ENCODE measurements around the gene TMEM255B.

Gene TMEM255B

DNA sequence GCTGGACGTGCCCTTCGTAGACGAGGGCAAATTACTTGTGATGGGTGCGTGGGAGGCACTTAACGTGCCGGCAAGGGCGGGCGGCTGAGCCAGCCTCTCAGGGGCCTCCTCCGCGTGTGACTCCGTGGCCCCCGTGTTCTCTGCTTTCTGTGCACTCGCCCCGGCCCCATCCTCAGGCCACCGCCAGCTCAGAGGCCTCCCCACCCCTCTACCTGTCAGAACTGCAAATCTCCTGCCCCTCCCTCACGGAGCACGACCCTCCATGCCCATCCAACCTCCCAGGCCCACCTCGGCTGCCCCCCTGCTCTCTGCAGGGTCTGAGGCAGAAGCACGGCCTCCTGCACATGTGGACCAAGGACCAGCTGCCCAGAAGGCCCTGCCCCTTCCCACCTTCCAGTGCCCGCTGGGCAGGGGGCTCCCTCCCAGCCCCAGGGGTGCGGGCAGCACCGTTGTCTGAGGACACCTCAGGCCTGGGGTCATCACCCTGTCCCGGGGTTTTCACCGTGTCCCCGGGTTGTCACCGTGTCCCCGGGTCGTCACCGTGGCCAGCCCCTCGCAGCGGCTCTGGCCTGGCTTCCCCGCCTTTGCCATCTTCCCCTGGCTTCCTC lies 44.5 kb downstream of the TMEM255B start:
- TF ChIP-seq GATA2 (IDR thresholded peaks at IDR 0.05; ENCODE audit: low read depth, low read length) (no peak), GATA3 (IDR thresholded peaks at IDR 0.05; ENCODE audit: low read depth, low read length) (no peak)

DNA sequence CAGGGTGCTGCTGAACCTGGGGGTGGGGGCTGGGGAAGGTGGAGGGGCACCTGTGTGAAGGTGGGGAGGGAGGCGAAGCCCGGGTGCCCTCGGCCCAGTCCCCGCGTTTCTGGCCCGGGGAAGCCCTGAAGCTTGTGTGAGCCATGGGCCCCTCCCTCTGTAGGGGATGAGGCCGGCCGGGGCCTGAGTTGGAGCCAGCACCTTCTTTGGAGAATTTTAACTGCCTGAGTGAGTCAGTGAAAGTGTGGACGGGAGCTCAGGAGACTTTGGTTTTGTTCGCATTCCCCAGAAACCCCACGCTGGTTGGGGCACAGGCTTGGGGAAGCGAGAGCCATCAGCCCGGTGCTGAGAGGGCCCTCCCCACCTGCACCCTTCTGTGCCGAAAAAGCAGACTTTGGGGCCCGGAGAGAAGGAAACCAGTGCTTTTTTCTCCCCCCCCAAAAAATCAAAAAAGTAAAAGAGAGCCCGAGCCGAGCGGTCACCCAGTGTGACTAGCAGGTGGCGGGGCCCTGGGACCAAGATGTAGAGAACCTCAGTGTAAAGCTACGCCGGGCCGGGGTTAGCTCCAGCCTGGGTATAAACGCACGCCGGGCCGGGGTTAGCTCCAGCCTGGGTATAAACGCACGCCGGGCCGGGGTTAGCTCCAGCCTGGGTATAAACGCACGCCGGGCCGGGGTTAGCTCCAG lies 45.1 kb downstream of the TMEM255B start:
- TF ChIP-seq GATA3 (IDR thresholded peaks at IDR 0.05; ENCODE audit: low read depth, low read length) (no peak), GATA2 (IDR thresholded peaks at IDR 0.05; ENCODE audit: low read depth, low read length) (no peak)

- no peak for TF ChIP-seq GATA2 (IDR thresholded peaks at IDR 0.05; ENCODE audit: low read depth, low read length)
- no peak for TF ChIP-seq GATA3 (IDR thresholded peaks at IDR 0.05; ENCODE audit: low read depth, low read length)
These were observed 45.8 kb downstream of the TMEM255B start for GRCh38 chr13:113804703-113805430.

DNA sequence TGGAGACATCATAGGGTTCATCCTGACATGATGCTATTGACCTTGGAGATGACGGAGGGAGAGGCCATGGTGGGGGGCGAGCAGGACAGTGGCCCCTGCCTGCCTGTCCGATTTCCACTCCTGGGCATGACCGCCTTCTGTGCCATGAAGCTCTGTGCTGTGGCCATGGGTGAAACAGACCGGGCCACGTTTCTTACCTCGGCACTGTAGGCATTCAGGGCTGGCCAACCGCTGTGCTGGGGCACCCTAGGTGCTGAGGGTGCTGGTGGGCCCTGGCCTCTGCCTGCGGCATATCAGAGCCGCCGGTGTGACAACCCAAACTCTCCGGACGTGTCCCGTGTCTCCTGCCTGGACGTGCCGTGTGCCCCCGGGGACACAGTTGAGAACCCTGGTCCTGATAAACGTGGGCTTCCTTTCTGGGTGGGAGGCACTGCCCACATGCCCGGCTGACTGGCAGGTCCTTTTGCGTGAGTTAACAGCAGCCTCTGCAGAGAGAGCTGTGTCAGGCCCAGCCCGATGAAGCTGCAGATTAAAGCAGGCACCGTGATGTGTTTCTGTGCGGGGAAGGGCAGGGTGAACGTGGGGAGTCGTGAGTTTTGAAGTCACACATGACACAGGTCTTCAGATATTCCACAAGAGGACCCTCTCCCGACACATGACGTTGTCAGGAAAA lies 46.5 kb downstream of the TMEM255B start:
- TF ChIP-seq GATA3 (IDR thresholded peaks at IDR 0.05; ENCODE audit: low read depth, low read length) = no peak
- TF ChIP-seq GATA2 (IDR thresholded peaks at IDR 0.05; ENCODE audit: low read depth, low read length) = no peak

GRCh38 chr13:113806104-113806471 lies 47.1 kb downstream of the TMEM255B start:
- TF ChIP-seq GATA3 (IDR thresholded peaks at IDR 0.05; ENCODE audit: low read depth, low read length) = no peak

GRCh38 chr13:113806526-113806925 lies 47.5 kb downstream of the TMEM255B start:
- no peak for TF ChIP-seq GATA3 (IDR thresholded peaks at IDR 0.05; ENCODE audit: low read depth, low read length)

DNA sequence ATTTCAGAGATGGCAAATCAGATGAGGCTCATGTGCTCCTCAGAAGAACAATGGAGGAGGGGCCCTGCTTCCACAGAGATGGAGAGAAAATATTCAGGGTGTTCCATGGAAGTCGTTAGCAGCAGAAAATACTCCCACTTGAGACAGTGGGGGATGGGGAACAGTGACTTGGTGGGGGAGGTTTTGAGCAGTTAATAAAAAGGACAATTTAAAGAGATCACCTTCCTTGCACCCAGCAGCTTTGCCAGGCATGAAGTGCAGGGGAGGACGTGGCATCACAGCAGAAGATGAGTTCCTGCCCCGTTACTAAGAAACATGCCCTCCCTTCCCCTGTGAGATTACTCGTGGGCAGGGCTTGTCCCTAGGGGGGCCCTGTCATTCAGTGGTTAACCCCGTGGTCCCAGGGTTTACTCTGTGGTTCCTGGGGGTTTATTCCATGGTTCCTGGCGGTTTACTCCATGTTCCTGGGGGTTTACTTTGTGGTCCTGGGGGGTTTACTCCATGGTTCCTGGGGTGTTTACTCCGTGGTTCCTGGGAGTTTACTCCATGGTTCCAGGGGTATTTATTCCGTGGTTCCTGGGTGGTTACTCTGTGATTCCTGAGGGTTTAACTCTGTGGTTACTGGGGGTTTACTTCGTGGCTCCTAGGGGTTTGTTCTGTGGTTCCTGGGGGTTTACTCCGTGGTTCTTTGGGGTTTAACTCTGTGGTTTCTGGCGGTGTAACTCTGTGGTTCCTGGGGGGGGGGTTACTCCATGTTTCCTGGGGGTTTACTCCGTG lies 49.2 kb downstream of the TMEM255B start:
- TF ChIP-seq GATA3 (IDR thresholded peaks at IDR 0.05; ENCODE audit: low read depth, low read length) = no peak
- no peak for TF ChIP-seq GATA2 (IDR thresholded peaks at IDR 0.05; ENCODE audit: low read depth, low read length)

DNA sequence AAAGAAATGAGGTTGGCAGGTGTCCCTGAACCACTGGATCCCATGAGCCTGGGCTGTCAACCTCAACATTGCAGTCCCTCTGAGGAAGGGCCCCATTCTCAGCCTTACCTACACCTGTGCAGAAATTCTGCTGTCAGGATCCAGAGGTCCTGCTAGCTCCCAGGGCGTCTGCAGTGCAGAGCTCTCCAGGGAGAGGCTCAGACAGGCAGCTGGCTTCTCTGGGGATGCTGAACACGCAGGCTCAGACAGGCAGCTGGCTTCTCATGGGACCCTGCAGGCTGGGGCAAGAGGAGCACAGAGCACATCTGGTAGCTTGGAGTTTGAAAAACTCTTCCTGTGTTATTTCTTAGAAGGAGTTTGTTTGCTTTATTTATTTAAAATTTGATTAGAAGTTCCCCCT lies 50.9 kb downstream of the TMEM255B start:
- no peak for TF ChIP-seq GATA3 (IDR thresholded peaks at IDR 0.05; ENCODE audit: low read depth, low read length)
- TF ChIP-seq GATA2 (IDR thresholded peaks at IDR 0.05; ENCODE audit: low read depth, low read length) = no peak

GRCh38 chr13:113810640-113811039 lies 51.6 kb downstream of the TMEM255B start:
- no peak for TF ChIP-seq GATA2 (IDR thresholded peaks at IDR 0.05; ENCODE audit: low read depth, low read length)
- TF ChIP-seq GATA3 (IDR thresholded peaks at IDR 0.05; ENCODE audit: low read depth, low read length) = no peak

GRCh38 chr13:113811081-113811928 lies 52.3 kb downstream of the TMEM255B start:
- TF ChIP-seq GATA2 (IDR thresholded peaks at IDR 0.05; ENCODE audit: low read depth, low read length) (no peak), GATA3 (IDR thresholded peaks at IDR 0.05; ENCODE audit: low read depth, low read length) (no peak)

- TF ChIP-seq GATA2 (IDR thresholded peaks at IDR 0.05; ENCODE audit: low read depth, low read length) (no peak), GATA3 (IDR thresholded peaks at IDR 0.05; ENCODE audit: low read depth, low read length) (no peak)
These were observed 53.4 kb downstream of the TMEM255B start for GRCh38 chr13:113812178-113813040.

DNA sequence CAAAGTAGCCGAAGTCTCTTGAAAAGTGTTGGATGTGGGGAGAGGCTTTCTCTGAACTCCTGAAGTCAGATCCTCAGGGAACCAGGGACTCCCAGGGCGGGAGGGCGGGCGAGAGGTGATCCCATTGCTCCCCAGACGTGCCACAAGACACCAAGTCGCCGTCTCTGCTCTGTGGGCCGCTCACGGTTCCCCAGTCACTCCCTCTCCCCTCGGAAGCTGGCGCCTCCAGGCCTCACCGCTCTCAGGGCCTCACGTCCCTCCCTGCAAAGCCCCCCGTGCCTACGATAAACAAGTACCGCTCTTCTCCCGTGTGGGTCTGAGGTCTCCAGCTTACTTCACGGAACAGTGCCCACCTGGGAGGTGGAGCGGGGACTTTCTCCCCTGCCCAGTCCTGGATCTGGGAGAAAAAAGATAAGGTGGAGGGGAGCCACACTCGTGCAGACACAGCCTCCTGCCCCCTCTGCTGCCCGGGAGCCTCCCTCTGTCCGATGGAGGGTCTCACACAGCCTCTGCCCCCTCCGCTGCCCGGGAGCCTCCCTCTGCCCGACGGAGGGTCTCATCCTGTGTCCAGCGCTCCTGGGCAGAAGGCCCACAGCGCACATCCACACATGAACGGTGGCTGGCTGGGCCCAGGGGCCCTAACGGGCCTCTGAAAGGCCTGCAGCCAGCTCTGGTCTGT lies 54.2 kb downstream of the TMEM255B start:
- TF ChIP-seq GATA2 (IDR thresholded peaks at IDR 0.05; ENCODE audit: low read depth, low read length) (no peak), GATA3 (IDR thresholded peaks at IDR 0.05; ENCODE audit: low read depth, low read length) (no peak)
